Osteocyte (in vitro differentiated cells): ENCODE measurements around the gene BLACAT1. TPM values are rescaled to one million over a fixed set of nuclear protein-coding genes. Genes with fewer than 3 reads are reported as not detected.

Experiments
- DNase-seq: peaks from one replicate; pipeline ENCODE4 v3.0.0; 2021; ENCODE audit warnings: mixed read lengths; ENCODE audit not compliant: unreplicated experiment; ENCODE audit errors: extremely low spot score
- H3K27ac Mint-ChIP-seq: one replicate; pipeline ENCODE4 v1.8.0; 2021; ENCODE audit warnings: mild to moderate bottlenecking, mixed read lengths; ENCODE audit not compliant: unreplicated experiment
- H3K27me3 Mint-ChIP-seq: one replicate; pipeline ENCODE4 v1.8.0; 2021; ENCODE audit warnings: mixed read lengths; ENCODE audit not compliant: unreplicated experiment
- H3K36me3 Mint-ChIP-seq: one replicate; pipeline ENCODE4 v1.8.0; 2021; ENCODE audit warnings: mixed read lengths; ENCODE audit not compliant: unreplicated experiment
- H3K4me1 Mint-ChIP-seq: one replicate; pipeline ENCODE4 v1.8.0; 2021; ENCODE audit warnings: mixed read lengths; ENCODE audit not compliant: unreplicated experiment
- H3K4me3 Mint-ChIP-seq: one replicate; pipeline ENCODE4 v1.8.0; 2021; ENCODE audit warnings: mild to moderate bottlenecking, moderate library complexity, mixed read lengths; ENCODE audit not compliant: unreplicated experiment
- H3K9me3 Mint-ChIP-seq: one replicate; pipeline ENCODE4 v1.8.0; 2021; ENCODE audit warnings: mixed read lengths; ENCODE audit not compliant: unreplicated experiment
- total RNA-seq: library from RNA; stranded (reverse); gene quantifications from 2 replicates; pipeline ENCODE4 v1.2.1, GENCODE V29; 2021
- TF ChIP-seq, protein P1 (sequence below): fragments of 200-600 bp; sonication (generic); IDR thresholded peaks from 2 replicates; pipeline ENCODE4 v1.5.0; 2021; ENCODE audit warnings: antibody characterized with exemption, mild to moderate bottlenecking, moderate library complexity

Gene BLACAT1
- total RNA-seq, 1 donor from 2014 or later, result not detected

- no peak for DNase-seq
- TF ChIP-seq, protein P1, sequence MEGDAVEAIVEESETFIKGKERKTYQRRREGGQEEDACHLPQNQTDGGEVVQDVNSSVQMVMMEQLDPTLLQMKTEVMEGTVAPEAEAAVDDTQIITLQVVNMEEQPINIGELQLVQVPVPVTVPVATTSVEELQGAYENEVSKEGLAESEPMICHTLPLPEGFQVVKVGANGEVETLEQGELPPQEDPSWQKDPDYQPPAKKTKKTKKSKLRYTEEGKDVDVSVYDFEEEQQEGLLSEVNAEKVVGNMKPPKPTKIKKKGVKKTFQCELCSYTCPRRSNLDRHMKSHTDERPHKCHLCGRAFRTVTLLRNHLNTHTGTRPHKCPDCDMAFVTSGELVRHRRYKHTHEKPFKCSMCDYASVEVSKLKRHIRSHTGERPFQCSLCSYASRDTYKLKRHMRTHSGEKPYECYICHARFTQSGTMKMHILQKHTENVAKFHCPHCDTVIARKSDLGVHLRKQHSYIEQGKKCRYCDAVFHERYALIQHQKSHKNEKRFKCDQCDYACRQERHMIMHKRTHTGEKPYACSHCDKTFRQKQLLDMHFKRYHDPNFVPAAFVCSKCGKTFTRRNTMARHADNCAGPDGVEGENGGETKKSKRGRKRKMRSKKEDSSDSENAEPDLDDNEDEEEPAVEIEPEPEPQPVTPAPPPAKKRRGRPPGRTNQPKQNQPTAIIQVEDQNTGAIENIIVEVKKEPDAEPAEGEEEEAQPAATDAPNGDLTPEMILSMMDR, result no peak
- no peaks in the 10 kb centered on the region for H3K36me3 Mint-ChIP-seq
- H3K27ac Mint-ChIP-seq, result no peak overlapping the region
- H3K4me3 Mint-ChIP-seq, result no peak overlapping the region
- no peaks in the 10 kb centered on the region for H3K9me3 Mint-ChIP-seq
- peaks cover 47% of the 10 kb centered on the region for H3K27me3 Mint-ChIP-seq
- peaks cover 18% of the 10 kb centered on the region for H3K4me1 Mint-ChIP-seq
These were observed 36.4 kb upstream of the BLACAT1 start for GRCh38 chr1:205492201-205492667.

- Mint-ChIP-seq H3K27ac (no peak overlapping the region), H3K9me3 (no peaks in the 10 kb centered on the region), H3K4me3 (no peak overlapping the region), H3K36me3 (no peaks in the 10 kb centered on the region), H3K4me1 (peaks cover 18% of the 10 kb centered on the region), H3K27me3 (peaks cover 44% of the 10 kb centered on the region)
- DNase-seq, result no peak
- TF ChIP-seq, protein P1, result no peak
These were observed 35.9 kb upstream of the BLACAT1 start for GRCh38 chr1:205491794-205492193.

- H3K27ac Mint-ChIP-seq, result no peak overlapping the region
- peaks cover 10% of the 10 kb centered on the region for H3K4me1 Mint-ChIP-seq
- peaks cover 52% of the 10 kb centered on the region for H3K27me3 Mint-ChIP-seq
- TF ChIP-seq, protein P1, result peak; percentile 86
- no peaks in the 10 kb centered on the region for H3K36me3 Mint-ChIP-seq
- no peak overlapping the region for H3K4me3 Mint-ChIP-seq
- no peaks in the 10 kb centered on the region for H3K9me3 Mint-ChIP-seq
- no peak for DNase-seq
These were observed 32.4 kb upstream of the BLACAT1 start for GRCh38 chr1:205488074-205488723.

- no peaks in the 10 kb centered on the region for H3K36me3 Mint-ChIP-seq
- peaks cover 67% of the 10 kb centered on the region for H3K27me3 Mint-ChIP-seq
- no peak overlapping the region for H3K4me3 Mint-ChIP-seq
- TF ChIP-seq, protein P1, result no peak
- no peaks in the 10 kb centered on the region for H3K4me1 Mint-ChIP-seq
- no peaks in the 10 kb centered on the region for H3K9me3 Mint-ChIP-seq
- H3K27ac Mint-ChIP-seq, result no peak overlapping the region
- DNase-seq, result no peak
These were observed 30.4 kb upstream of the BLACAT1 start for GRCh38 chr1:205486258-205486657.

- TF ChIP-seq, protein P1, result peak; percentile 98
- no peak overlapping the region for H3K27ac Mint-ChIP-seq
- DNase-seq, result no peak
- no peaks in the 10 kb centered on the region for H3K36me3 Mint-ChIP-seq
- H3K9me3 Mint-ChIP-seq, result no peaks in the 10 kb centered on the region
- H3K27me3 Mint-ChIP-seq, result peaks cover 71% of the 10 kb centered on the region
- no peaks in the 10 kb centered on the region for H3K4me1 Mint-ChIP-seq
- H3K4me3 Mint-ChIP-seq, result no peak overlapping the region
These were observed 29.4 kb upstream of the BLACAT1 start for GRCh38 chr1:205484985-205485967.
